Activated CD8-positive, alpha-beta memory T cell treated with anti-CD3 and anti-CD28 coated beads, Interleukin-2, amount 10 ng/mL, durations not matched to agents 7 days and 5 days (primary cell): ENCODE data around the gene FAM184B. TPM values are rescaled to one million over a fixed set of nuclear protein-coding genes. Genes with fewer than 3 reads are reported as not detected.

Experiments used
- ATAC-seq: fragments of 150-1000 bp; cut with Tn5 transposase; one replicate; pipeline ENCODE4 v1.10.0; 2021; ENCODE audit warnings: moderate library complexity
- CTCF ChIA-PET: fragments of 350-600 bp; sonication (Branson Sonifier 250); formaldehyde crosslinking; loops from one replicate; lab custom pipeline; 2021; ENCODE audit warnings: antibody characterized with exemption; lab: Charles Lee
- DNase-seq: peaks from one replicate; pipeline ENCODE4 v3.0.0-alpha.2; 2020
- H3K27ac Mint-ChIP-seq: one replicate; pipeline ENCODE4 v1.8.0; 2021; ENCODE audit warnings: mild to moderate bottlenecking, mixed read lengths
- H3K27me3 Mint-ChIP-seq: one replicate; pipeline ENCODE4 v1.8.0; 2021; ENCODE audit warnings: mixed read lengths
- H3K36me3 Mint-ChIP-seq: one replicate; pipeline ENCODE4 v1.8.0; 2021; ENCODE audit warnings: mild to moderate bottlenecking, mixed read lengths
- H3K4me1 Mint-ChIP-seq: one replicate; pipeline ENCODE4 v1.8.0; 2021; ENCODE audit warnings: mixed read lengths
- H3K4me3 Mint-ChIP-seq: one replicate; pipeline ENCODE4 v1.8.0; 2021; ENCODE audit warnings: mild to moderate bottlenecking, moderate library complexity, mixed read lengths
- H3K9me3 Mint-ChIP-seq: one replicate; pipeline ENCODE4 v1.8.0; 2022; ENCODE audit warnings: low read depth, mixed read lengths
- total RNA-seq, 2 experiments: library from RNA; stranded (reverse); gene quantifications; one replicate each; pipeline ENCODE4 v1.2.3, GENCODE V29; 2021

The FAM184B gene
- total RNA-seq, 2 experiments from 2014 or later, result 0.02 TPM; not detected in 1

- DNase-seq, result no peak
These were observed 14.5 kb downstream of the FAM184B start for GRCh38 chr4:17766826-17767458.

DNA sequence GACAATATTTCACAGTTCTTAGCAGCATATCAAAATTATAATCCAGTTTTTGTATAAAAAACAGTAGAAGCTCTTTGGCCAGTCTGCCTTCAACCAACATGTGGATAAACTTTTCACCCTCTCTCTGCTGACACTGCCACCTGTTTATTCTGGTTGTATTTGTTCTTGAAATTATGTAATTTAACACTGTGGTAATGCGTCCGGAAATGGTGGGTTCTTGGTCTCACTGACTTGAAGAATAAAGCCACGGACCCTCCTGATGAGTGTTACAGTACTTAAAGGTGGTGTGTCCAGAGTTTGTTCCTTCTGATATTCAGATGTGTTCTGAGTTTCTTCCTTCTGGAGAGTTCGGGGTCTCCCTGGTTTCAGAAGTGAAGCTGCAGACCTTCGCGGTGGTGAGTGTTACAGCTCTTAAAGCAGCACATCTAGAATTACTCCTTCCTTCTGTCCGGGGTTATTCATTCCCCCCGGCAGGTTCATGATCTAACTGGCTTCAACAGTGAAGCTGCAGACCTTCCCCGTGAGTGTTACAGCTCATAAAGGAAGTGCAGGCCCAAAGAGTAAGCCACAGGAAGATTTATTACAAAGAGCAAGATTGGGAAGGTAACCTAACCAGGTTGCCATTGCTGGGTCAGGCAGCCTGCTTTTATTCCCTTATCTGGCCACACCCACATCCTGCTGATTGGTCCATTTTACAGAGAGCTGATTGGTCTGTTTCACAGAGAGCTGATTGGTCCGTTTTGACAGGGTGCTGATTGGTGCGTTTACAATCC is 15.7 kb downstream of the FAM184B start:
- Mint-ChIP-seq H3K4me1 (peaks cover 8% of the 10 kb centered on the region), H3K36me3 (no peaks in the 10 kb centered on the region), H3K9me3 (no peaks in the 10 kb centered on the region), H3K27me3 (no peaks in the 10 kb centered on the region), H3K27ac (peak overlapping the region; percentile 17), H3K4me3 (no peak overlapping the region)
- DNase-seq, result no peak
- CTCF ChIA-PET, result interaction anchor here (1.1 kb wide), 1 partner anchor 13 kb away, joined by 4 read pairs; no protein-coding TSS in a partner anchor
- no peak for ATAC-seq

More at GRCh38 chr4:17766826-17767458, 14.5 kb downstream of the FAM184B start:
- Mint-ChIP-seq H3K27me3 (no peaks in the 10 kb centered on the region), H3K27ac (no peak overlapping the region), H3K4me3 (no peak overlapping the region), H3K9me3 (no peaks in the 10 kb centered on the region), H3K4me1 (peaks cover 8% of the 10 kb centered on the region), H3K36me3 (no peaks in the 10 kb centered on the region)
- ATAC-seq, result no peak
- CTCF ChIA-PET, result no interaction called here

- CTCF ChIA-PET, result no interaction called here
These were observed 17.5 kb downstream of the FAM184B start for GRCh38 chr4:17763931-17764330.

GRCh38 chr4:17763416-17763815 is 18.0 kb downstream of the FAM184B start:
- Mint-ChIP-seq H3K4me1 (peaks cover 8% of the 10 kb centered on the region), H3K27me3 (peaks cover 3% of the 10 kb centered on the region), H3K36me3 (no peaks in the 10 kb centered on the region), H3K4me3 (no peak overlapping the region), H3K9me3 (no peaks in the 10 kb centered on the region), H3K27ac (no peak overlapping the region)
- CTCF ChIA-PET, result no interaction called here
- ATAC-seq, result no peak
- no peak for DNase-seq

More at GRCh38 chr4:17763931-17764330, 17.5 kb downstream of the FAM184B start:
- no peak overlapping the region for H3K27ac Mint-ChIP-seq
- DNase-seq, result no peak
- no peaks in the 10 kb centered on the region for H3K9me3 Mint-ChIP-seq
- H3K4me3 Mint-ChIP-seq, result no peak overlapping the region
- ATAC-seq, result no peak
- no peaks in the 10 kb centered on the region for H3K36me3 Mint-ChIP-seq
- H3K4me1 Mint-ChIP-seq, result peaks cover 8% of the 10 kb centered on the region
- H3K27me3 Mint-ChIP-seq, result no peaks in the 10 kb centered on the region

GRCh38 chr4:17762726-17763125 is 18.7 kb downstream of the FAM184B start:
- Mint-ChIP-seq H3K4me1 (peaks cover 8% of the 10 kb centered on the region), H3K9me3 (no peaks in the 10 kb centered on the region), H3K36me3 (no peaks in the 10 kb centered on the region), H3K4me3 (no peak overlapping the region), H3K27ac (no peak overlapping the region), H3K27me3 (peaks cover 6% of the 10 kb centered on the region)
- DNase-seq, result no peak
- no peak for ATAC-seq
- CTCF ChIA-PET, result no interaction called here

GRCh38 chr4:17761062-17761461 is 20.4 kb downstream of the FAM184B start:
- H3K27ac Mint-ChIP-seq, result no peak overlapping the region
- CTCF ChIA-PET, result interaction anchor here (1.0 kb wide), 1 partner anchor 37 kb away, joined by 3 read pairs; no protein-coding TSS in a partner anchor
- H3K4me1 Mint-ChIP-seq, result peaks cover 8% of the 10 kb centered on the region
- no peak for ATAC-seq
- no peak overlapping the region for H3K4me3 Mint-ChIP-seq
- H3K36me3 Mint-ChIP-seq, result no peaks in the 10 kb centered on the region
- no peaks in the 10 kb centered on the region for H3K9me3 Mint-ChIP-seq
- DNase-seq, result no peak
- H3K27me3 Mint-ChIP-seq, result peaks cover 17% of the 10 kb centered on the region

DNA sequence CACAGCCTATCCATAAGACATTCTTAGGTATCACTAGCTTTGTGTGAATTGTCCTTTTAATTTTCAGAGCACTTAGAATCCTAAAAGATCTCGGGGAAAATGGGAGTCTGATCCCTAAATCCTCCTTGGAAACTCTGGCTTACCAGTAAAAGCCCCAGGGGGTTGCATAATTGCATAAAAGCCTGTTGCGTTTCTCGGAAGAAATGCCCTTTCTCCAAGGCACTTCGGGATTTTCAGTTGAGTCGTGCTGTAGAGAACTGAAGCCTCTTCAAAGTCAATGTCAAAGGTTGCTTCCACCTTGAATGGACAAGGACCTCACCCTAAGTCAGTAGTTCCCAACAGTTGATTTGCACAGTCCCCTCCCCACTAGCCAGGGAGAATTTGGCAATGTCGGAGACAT is 20.8 kb downstream of the FAM184B start:
- H3K4me3 Mint-ChIP-seq, result no peak overlapping the region
- no peak for DNase-seq

GRCh38 chr4:17758485-17758884 is 22.9 kb downstream of the FAM184B start:
- Mint-ChIP-seq H3K27me3 (peaks cover 31% of the 10 kb centered on the region), H3K27ac (no peak overlapping the region), H3K4me3 (no peak overlapping the region), H3K9me3 (no peaks in the 10 kb centered on the region), H3K4me1 (no peaks in the 10 kb centered on the region), H3K36me3 (no peaks in the 10 kb centered on the region)
- CTCF ChIA-PET, result no interaction called here
- ATAC-seq (no peak), DNase-seq (no peak)

More for the DNA sequence above, 20.8 kb downstream of the FAM184B start:
- Mint-ChIP-seq H3K27ac (no peak overlapping the region), H3K4me1 (peaks cover 3% of the 10 kb centered on the region), H3K9me3 (no peaks in the 10 kb centered on the region), H3K36me3 (no peaks in the 10 kb centered on the region), H3K27me3 (peaks cover 22% of the 10 kb centered on the region)
- CTCF ChIA-PET, result interaction anchor here (1.0 kb wide), 1 partner anchor 37 kb away, joined by 3 read pairs; no protein-coding TSS in a partner anchor
- ATAC-seq, result no peak

DNA sequence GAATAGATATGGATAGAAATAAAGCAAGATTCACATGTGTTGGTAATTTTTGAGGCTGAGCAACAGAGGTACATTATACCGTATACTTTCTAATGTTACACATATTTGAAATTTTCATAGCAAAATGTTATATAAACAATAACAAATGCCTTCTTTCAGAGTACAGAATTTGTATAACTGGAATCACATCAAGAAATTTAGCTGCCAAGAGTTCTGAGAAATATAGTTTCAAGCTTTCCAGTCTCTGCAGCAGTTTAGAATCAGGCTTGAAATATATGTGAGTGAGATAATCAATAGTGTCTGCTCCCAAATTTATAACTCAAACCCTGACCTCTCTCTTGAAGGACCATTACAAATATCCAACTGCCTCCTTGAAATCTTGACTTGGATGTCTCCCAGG is 23.8 kb downstream of the FAM184B start:
- no peaks in the 10 kb centered on the region for H3K36me3 Mint-ChIP-seq
- H3K27me3 Mint-ChIP-seq, result peaks cover 36% of the 10 kb centered on the region
- no peak overlapping the region for H3K4me3 Mint-ChIP-seq
- no peak for DNase-seq
- no peaks in the 10 kb centered on the region for H3K9me3 Mint-ChIP-seq
- CTCF ChIA-PET, result no interaction called here
- no peak for ATAC-seq
- H3K4me1 Mint-ChIP-seq, result no peaks in the 10 kb centered on the region
- no peak overlapping the region for H3K27ac Mint-ChIP-seq

DNA sequence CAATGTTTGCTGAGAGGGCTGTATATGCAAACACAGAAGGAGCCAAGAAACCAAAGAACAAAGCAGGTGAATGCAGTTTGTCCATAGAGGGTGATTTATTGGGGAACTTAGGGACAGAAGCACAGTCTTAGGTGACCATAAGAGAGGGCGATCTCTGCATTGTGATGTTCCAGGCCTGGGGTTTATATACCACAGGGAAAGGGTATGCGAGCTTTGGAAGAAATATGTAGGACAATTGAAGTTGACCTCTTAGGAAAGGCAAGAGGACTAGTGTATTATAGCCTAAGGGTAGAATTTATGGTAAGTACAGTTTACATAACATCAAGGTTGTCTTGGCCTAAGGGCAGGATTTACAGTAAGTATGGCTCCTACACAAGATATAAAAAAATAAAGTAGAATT is 27.8 kb downstream of the FAM184B start:
- Mint-ChIP-seq H3K4me1 (no peaks in the 10 kb centered on the region), H3K27me3 (peaks cover 41% of the 10 kb centered on the region), H3K27ac (no peak overlapping the region), H3K9me3 (no peaks in the 10 kb centered on the region), H3K4me3 (no peak overlapping the region), H3K36me3 (no peaks in the 10 kb centered on the region)
- CTCF ChIA-PET, result no interaction called here
- ATAC-seq (no peak), DNase-seq (no peak)

- no peak overlapping the region for H3K4me3 Mint-ChIP-seq
- no peaks in the 10 kb centered on the region for H3K36me3 Mint-ChIP-seq
- CTCF ChIA-PET, result no interaction called here
- no peaks in the 10 kb centered on the region for H3K9me3 Mint-ChIP-seq
- no peak overlapping the region for H3K27ac Mint-ChIP-seq
- peaks cover 3% of the 10 kb centered on the region for H3K27me3 Mint-ChIP-seq
- no peak for ATAC-seq
- no peak for DNase-seq
- H3K4me1 Mint-ChIP-seq, result no peaks in the 10 kb centered on the region
These were observed 40.7 kb downstream of the FAM184B start for GRCh38 chr4:17740702-17741101.

- ATAC-seq (no peak), DNase-seq (no peak)
- peaks cover 5% of the 10 kb centered on the region for H3K27me3 Mint-ChIP-seq
- H3K9me3 Mint-ChIP-seq, result no peaks in the 10 kb centered on the region
- H3K27ac Mint-ChIP-seq, result no peak overlapping the region
- H3K36me3 Mint-ChIP-seq, result peaks cover 1% of the 10 kb centered on the region
- H3K4me3 Mint-ChIP-seq, result no peak overlapping the region
- CTCF ChIA-PET, result no interaction called here
- H3K4me1 Mint-ChIP-seq, result no peaks in the 10 kb centered on the region
These were observed 44.9 kb downstream of the FAM184B start for GRCh38 chr4:17736484-17736883.

- Mint-ChIP-seq H3K9me3 (no peaks in the 10 kb centered on the region), H3K27me3 (peaks cover 4% of the 10 kb centered on the region), H3K4me3 (no peak overlapping the region), H3K4me1 (no peaks in the 10 kb centered on the region), H3K27ac (no peak overlapping the region), H3K36me3 (no peaks in the 10 kb centered on the region)
- CTCF ChIA-PET, result no interaction called here
- DNase-seq (no peak), ATAC-seq (no peak)
These were observed 54.5 kb downstream of the FAM184B start for GRCh38 chr4:17726911-17727310.

DNA sequence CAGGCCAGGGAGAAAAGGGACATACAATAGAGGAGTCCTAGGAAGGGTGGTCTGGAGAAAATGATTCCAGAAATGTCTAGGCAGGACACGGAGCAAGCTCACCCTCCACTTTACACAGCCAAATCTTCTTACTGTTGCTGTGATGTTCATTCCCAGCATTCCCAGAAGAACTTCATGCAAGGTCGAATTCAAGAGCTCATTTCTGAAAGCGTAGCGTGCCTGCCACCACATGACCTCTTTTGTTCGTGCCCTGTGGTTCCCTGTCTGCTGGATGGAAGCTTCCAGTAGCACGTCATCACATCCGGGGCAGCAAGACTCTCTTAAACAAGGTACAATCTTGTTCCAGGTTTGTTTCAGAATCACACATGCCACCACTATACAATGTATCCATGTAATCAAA is 57.8 kb downstream of the FAM184B start:
- ATAC-seq (no peak), DNase-seq (no peak)
- no peaks in the 10 kb centered on the region for H3K9me3 Mint-ChIP-seq
- H3K27ac Mint-ChIP-seq, result no peak overlapping the region
- H3K4me1 Mint-ChIP-seq, result no peaks in the 10 kb centered on the region
- no peak overlapping the region for H3K4me3 Mint-ChIP-seq
- no peaks in the 10 kb centered on the region for H3K36me3 Mint-ChIP-seq
- CTCF ChIA-PET, result no interaction called here
- no peaks in the 10 kb centered on the region for H3K27me3 Mint-ChIP-seq
